ENCODE data around the gene CCDC188.
A peak's percentile ranks its signal among the peaks of the same experiment; 100 is the strongest.

The CCDC188 gene

GRCh38 chr22:20191803-20192202, 40.9 kb upstream of the CCDC188 start:
- no peaks in the 10 kb centered on the region for H3K9me3 ChIP-seq (ENCODE audit: severe bottlenecking)
- H3K27ac ChIP-seq = no peak overlapping the region
- no peaks in the 10 kb centered on the region for H3K27me3 ChIP-seq (ENCODE audit: insufficient read depth, low read depth, severe bottlenecking)
- no peak for TF ChIP-seq CTCF (IDR thresholded peaks at IDR 0.05; ENCODE audit: low read depth, low read length)
- no peak for DNase-seq
- H3K36me3 ChIP-seq = no peaks in the 10 kb centered on the region
- H3K4me3 ChIP-seq (ENCODE audit: low read depth, low read length) = no peak overlapping the region

GRCh38 chr22:20191000-20191515, 40.2 kb upstream of the CCDC188 start:
- H3K27ac ChIP-seq = no peak overlapping the region
- no peaks in the 10 kb centered on the region for H3K36me3 ChIP-seq
- H3K27me3 ChIP-seq (ENCODE audit: insufficient read depth, low read depth, severe bottlenecking) = no peaks in the 10 kb centered on the region
- H3K4me3 ChIP-seq (ENCODE audit: low read depth, low read length) = no peak overlapping the region
- TF ChIP-seq CTCF (IDR thresholded peaks at IDR 0.05; ENCODE audit: low read depth, low read length) = no peak
- no peak for DNase-seq
- no peaks in the 10 kb centered on the region for H3K9me3 ChIP-seq (ENCODE audit: severe bottlenecking)

- Histone ChIP-seq H3K9me3 (ENCODE audit: severe bottlenecking) (no peaks in the 10 kb centered on the region), H3K27ac (no peak overlapping the region), H3K36me3 (no peaks in the 10 kb centered on the region), H3K27me3 (ENCODE audit: insufficient read depth, low read depth, severe bottlenecking) (no peaks in the 10 kb centered on the region), H3K4me3 (ENCODE audit: low read depth, low read length) (no peak overlapping the region)
- DNase-seq = no peak
- no peak for TF ChIP-seq CTCF (IDR thresholded peaks at IDR 0.05; ENCODE audit: low read depth, low read length)
Observed at GRCh38 chr22:20188567-20188877, 37.7 kb upstream of the CCDC188 start.

- Histone ChIP-seq H3K4me3 (ENCODE audit: low read depth, low read length) (no peak overlapping the region), H3K36me3 (no peaks in the 10 kb centered on the region), H3K27ac (no peak overlapping the region), H3K27me3 (ENCODE audit: insufficient read depth, low read depth, severe bottlenecking) (no peaks in the 10 kb centered on the region), H3K9me3 (ENCODE audit: severe bottlenecking) (no peaks in the 10 kb centered on the region)
- DNase-seq = no peak
- no peak for TF ChIP-seq CTCF (IDR thresholded peaks at IDR 0.05; ENCODE audit: low read depth, low read length)
Observed at GRCh38 chr22:20187777-20188566, 37.1 kb upstream of the CCDC188 start.

- no peaks in the 10 kb centered on the region for H3K9me3 ChIP-seq (ENCODE audit: severe bottlenecking)
- DNase-seq = peak; percentile 24
- no peak overlapping the region for H3K4me3 ChIP-seq (ENCODE audit: low read depth, low read length)
- H3K27ac ChIP-seq = peak overlapping the region; percentile 53
- H3K27me3 ChIP-seq (ENCODE audit: insufficient read depth, low read depth, severe bottlenecking) = no peaks in the 10 kb centered on the region
- no peaks in the 10 kb centered on the region for H3K36me3 ChIP-seq
- no peak for TF ChIP-seq CTCF (IDR thresholded peaks at IDR 0.05; ENCODE audit: low read depth, low read length)
Observed at GRCh38 chr22:20186871-20187546, 36.2 kb upstream of the CCDC188 start.

All from WERI-Rb-1 (cell line).